Stomach (tissue), 9 donors: ENCODE data around the gene GLRX. TPM values are rescaled to one million over a fixed set of nuclear protein-coding genes. Genes with fewer than 3 reads are reported as not detected.
"Not testable (repeated sequence)": the region's sequence is repeated elsewhere in the genome, so short reads cannot be mapped to it uniquely, and the experiment has no call there.

ENCODE experiments used
- DNase-seq, 2 donors: peaks; one replicate each; pipeline versions ENCODE4 v3.0.0 to v3.0.0-alpha.2; 2013 to 2019
- H3K27ac ChIP-seq, 5 donors: fragments of 200-600 bp in 4 of 5; sonication (generic) in 4 of 5; one replicate each; pipeline ENCODE4 v1.5.1; 2013 to 2019; ENCODE audit warnings: mild to moderate bottlenecking in 1 of 5, moderate library complexity in 1 of 5
- H3K27me3 ChIP-seq, 3 donors: fragments of 200-600 bp; sonication (generic); one replicate each; pipeline ENCODE4 v1.5.1; 2017 to 2019; ENCODE audit warnings: mixed run types in 1 of 3
- H3K36me3 ChIP-seq, 4 donors: fragments of 200-600 bp; sonication (generic); 1 replicate in 3 of 4; 2 replicates in 1 of 4; pipeline ENCODE4 v1.5.1; 2016 to 2019
- H3K4me1 ChIP-seq, 4 donors: fragments of 200-600 bp; sonication (generic); one replicate each; pipeline ENCODE4 v1.5.1; 2016 to 2019
- H3K4me3 ChIP-seq, 4 donors: fragments of 200-600 bp; sonication (generic) in 3 of 4; one replicate each; pipeline ENCODE4 v1.5.1; 2016 to 2019; ENCODE audit warnings: mild to moderate bottlenecking in 1 of 4
- H3K9me3 ChIP-seq, 4 donors: fragments of 200-600 bp; sonication (generic); one replicate each; pipeline ENCODE4 v1.5.1; 2016 to 2019
- EP300 ChIP-seq: sonication (generic); formaldehyde crosslinking; IDR thresholded peaks from one replicate; pipeline ENCODE4 v1.6.1; 2017; ENCODE audit warnings: antibody characterized with exemption
- POLR2A ChIP-seq, 4 donors: fragments of 450-650 bp; IDR thresholded peaks; one replicate each; pipeline ENCODE4 v1.6.1; 2016; ENCODE audit warnings: antibody characterized with exemption in 4 of 4, control low read depth in 2 of 4, mild to moderate bottlenecking in 1 of 4, moderate library complexity in 1 of 4
- POLR2AphosphoS5 ChIP-seq, 3 donors: sonication (generic); formaldehyde crosslinking; IDR thresholded peaks; one replicate each; pipeline ENCODE4 v1.6.1; 2016; ENCODE audit warnings: antibody characterized with exemption in 3 of 3
- WGBS, 5 donors: extraction: QIAGEN DNeasy Blood & Tissue Kit in 3 of 5; methylation state at CpG; one replicate each; pipeline versions ENCODE4 v1.1.5 to v1.1.7; 2013 to 2018; 5-methylcytosine and 5-hydroxymethylcytosine counted together
- intact Hi-C: fragments of 100-400 bp; cut with DNase I; formaldehyde crosslinking; loops from one replicate; pipeline ENCODE4 v1.15.1; 2023; ENCODE audit warnings: low total_unique reads
- polyA plus RNA-seq, 3 donors: library from polyadenylated mRNA; stranded (reverse); fragments of 200-250 nt; gene quantifications; one replicate each; pipeline ENCODE4 v1.2.3, GENCODE V29; 2013
- total RNA-seq, 5 donors: library from RNA; depleted of rRNA; stranded (reverse); fragments of >200 nt; gene quantifications; one replicate each; pipeline versions ENCODE4 v1.1.0 to v1.2.3, GENCODE V29; 2014 to 2016
- TF ChIP-seq, protein P1 (sequence below), 7 experiments: fragments of 450-650 bp in 4 of 7; fragments of 200-600 bp in 3 of 7; sonication (generic) in 3 of 7; IDR thresholded peaks; one replicate each; pipeline ENCODE4 v1.5.1; 2016 to 2019; ENCODE audit warnings: antibody characterized with exemption in 7 of 7, control low read depth in 2 of 7, mild to moderate bottlenecking in 1 of 7
- donor health status: healthy with polysubstance abuse.
- donor health status: Bipolar disorder and iron deficiency.
- donor health status: healthy.

Gene GLRX
- total and polyA plus RNA-seq, 8 donors = 11.3 to 211 (median 29.7) TPM

DNA sequence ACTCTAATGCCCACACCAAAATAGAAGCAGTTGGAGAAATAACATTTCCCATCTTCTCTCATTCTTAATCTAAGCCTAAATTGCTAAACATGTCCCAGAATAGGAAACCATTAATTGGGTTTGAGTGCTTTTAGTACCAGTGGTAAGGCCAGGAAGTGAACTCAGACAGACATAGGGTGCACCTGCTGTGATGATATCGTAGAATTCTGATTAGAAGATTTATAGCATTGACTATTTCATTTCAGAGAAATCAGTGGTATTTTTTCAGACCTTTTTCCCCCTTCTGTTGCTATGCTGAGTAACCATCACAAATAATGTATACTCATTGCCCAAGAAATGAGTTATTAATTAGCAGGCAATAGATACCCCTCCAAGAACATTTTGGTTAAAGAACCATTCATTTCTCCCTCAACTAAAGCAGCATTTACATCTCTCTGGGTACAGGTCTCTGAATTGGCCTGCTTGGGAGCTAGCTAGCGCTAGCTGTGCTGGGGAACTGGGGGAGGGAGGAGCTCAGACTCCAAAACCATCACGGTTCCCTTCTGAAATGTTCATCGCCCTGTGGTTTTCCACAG is 7.3 kb downstream of the GLRX start:
- H3K27me3 ChIP-seq = no peaks in the 10 kb centered on the region
- H3K4me3 ChIP-seq = no peak overlapping the region
- intact Hi-C loops = no loop called here
- H3K27ac ChIP-seq = no peak overlapping the region
- peaks cover 53 to 75% (median 64%) of the 10 kb centered on the region in 4 donors for H3K4me1 ChIP-seq
- DNase-seq = no peak
- WGBS, 5 donors = 86 to 91% (median 88%) methylated on average over 4 of the region's 4 CpGs
- TF ChIP-seq POLR2AphosphoS5 (IDR thresholded peaks at IDR 0.05) (no peak), POLR2A (IDR thresholded peaks at IDR 0.05) (no peak), EP300 (no peak)
- TF ChIP-seq, protein P1, sequence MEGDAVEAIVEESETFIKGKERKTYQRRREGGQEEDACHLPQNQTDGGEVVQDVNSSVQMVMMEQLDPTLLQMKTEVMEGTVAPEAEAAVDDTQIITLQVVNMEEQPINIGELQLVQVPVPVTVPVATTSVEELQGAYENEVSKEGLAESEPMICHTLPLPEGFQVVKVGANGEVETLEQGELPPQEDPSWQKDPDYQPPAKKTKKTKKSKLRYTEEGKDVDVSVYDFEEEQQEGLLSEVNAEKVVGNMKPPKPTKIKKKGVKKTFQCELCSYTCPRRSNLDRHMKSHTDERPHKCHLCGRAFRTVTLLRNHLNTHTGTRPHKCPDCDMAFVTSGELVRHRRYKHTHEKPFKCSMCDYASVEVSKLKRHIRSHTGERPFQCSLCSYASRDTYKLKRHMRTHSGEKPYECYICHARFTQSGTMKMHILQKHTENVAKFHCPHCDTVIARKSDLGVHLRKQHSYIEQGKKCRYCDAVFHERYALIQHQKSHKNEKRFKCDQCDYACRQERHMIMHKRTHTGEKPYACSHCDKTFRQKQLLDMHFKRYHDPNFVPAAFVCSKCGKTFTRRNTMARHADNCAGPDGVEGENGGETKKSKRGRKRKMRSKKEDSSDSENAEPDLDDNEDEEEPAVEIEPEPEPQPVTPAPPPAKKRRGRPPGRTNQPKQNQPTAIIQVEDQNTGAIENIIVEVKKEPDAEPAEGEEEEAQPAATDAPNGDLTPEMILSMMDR (IDR thresholded peaks at IDR 0.05) = no peak
- H3K9me3 ChIP-seq = no peaks in the 10 kb centered on the region
- H3K36me3 ChIP-seq = peaks cover 0 to 58% (median 39%) of the 10 kb centered on the region in 4 donors

DNA sequence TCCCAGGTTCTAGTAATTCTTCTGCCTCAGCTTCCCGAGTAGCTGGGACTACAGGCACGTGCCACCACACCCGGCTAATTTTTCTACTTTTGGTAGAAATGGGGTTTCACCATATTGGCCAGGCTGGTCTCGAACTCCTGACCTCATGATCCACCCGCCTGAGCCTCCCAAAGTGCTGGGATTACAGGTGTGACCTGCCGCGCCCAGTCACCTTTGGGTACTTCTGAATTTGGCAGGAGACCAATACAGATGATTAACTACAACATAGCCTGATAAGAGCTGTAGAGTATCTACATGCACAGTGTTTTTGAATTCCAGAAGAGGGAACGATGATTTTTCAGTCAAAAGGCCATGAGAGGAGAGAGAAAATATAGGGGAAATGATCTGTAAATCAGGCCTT is 9.5 kb downstream of the GLRX start:
- peaks cover 52 to 75% (median 66%) of the 10 kb centered on the region in 4 donors for H3K4me1 ChIP-seq
- intact Hi-C loops, H3K4me3 ChIP-seq, H3K9me3 ChIP-seq, H3K27me3 ChIP-seq: not testable (repeated sequence)
- H3K27ac ChIP-seq = peak overlapping the region in 2 of 5 donors; percentile 44 to 80
- peaks cover 0 to 58% (median 39%) of the 10 kb centered on the region in 4 donors for H3K36me3 ChIP-seq
- 59 to 75% (median 66%) methylated on average over 8 of the region's 8 CpGs for WGBS, 5 donors
- DNase-seq = peak in 1 of 2 donors; percentile 49

DNA sequence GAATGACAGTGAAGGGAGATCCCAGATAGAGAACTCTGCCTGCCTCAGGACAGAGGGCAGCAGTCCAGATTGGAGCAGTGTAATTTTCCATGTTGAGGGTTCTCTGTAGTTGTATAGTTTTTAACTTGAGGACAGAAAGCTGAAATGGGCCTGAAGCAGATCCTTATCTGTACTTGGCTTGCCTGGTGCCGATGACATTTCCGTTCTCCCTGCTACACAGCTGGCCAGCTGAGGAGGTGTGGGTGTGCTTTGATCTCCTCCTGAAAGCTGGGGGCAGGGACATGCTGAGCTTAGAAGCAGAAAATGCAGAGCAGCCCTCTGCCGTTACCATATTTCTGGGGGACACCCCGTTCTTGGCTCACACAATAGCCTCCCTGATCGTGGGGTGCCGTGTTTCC is 10.5 kb downstream of the GLRX start:
- H3K4me3 ChIP-seq = no peak overlapping the region
- no peak for DNase-seq
- H3K4me1 ChIP-seq = peaks cover 43 to 75% (median 64%) of the 10 kb centered on the region in 4 donors
- no peaks in the 10 kb centered on the region for H3K27me3 ChIP-seq
- no peaks in the 10 kb centered on the region for H3K9me3 ChIP-seq
- 67 to 80% (median 70%) methylated on average over 5 to 6 of the region's 6 CpGs for WGBS, 5 donors
- intact Hi-C loops = no loop called here
- H3K36me3 ChIP-seq = peaks cover 0 to 54% (median 37%) of the 10 kb centered on the region in 4 donors
- H3K27ac ChIP-seq = peak overlapping the region in 3 of 5 donors; percentile 35 to 80 (median 44)
- TF ChIP-seq EP300 (no peak), POLR2AphosphoS5 (IDR thresholded peaks at IDR 0.05) (no peak), POLR2A (IDR thresholded peaks at IDR 0.05) (no peak)
- TF ChIP-seq, protein P1 (IDR thresholded peaks at IDR 0.05) = no peak

- 80 to 90% (median 87%) methylated on average over 13 of the region's 13 CpGs for WGBS, 5 donors
- DNase-seq, H3K4me3 ChIP-seq, intact Hi-C loops, H3K9me3 ChIP-seq, H3K27me3 ChIP-seq: not testable (repeated sequence)
- Histone ChIP-seq H3K27ac (peak overlapping the region in 3 of 5 donors; percentile 44 to 81 (median 80)), H3K4me1 (peaks cover 38 to 71% (median 59%) of the 10 kb centered on the region in 4 donors), H3K36me3 (peaks cover 0 to 49% (median 32%) of the 10 kb centered on the region in 4 donors)
These were observed 11.0 kb downstream of the GLRX start for GRCh38 chr5:95811461-95812073.

- intact Hi-C loops, H3K4me3 ChIP-seq, H3K9me3 ChIP-seq, DNase-seq, H3K27me3 ChIP-seq: not testable (repeated sequence)
- peak overlapping the region in 4 of 5 donors; percentile 59 to 81 (median 76) for H3K27ac ChIP-seq
- peaks cover 0 to 44% (median 28%) of the 10 kb centered on the region in 4 donors for H3K36me3 ChIP-seq
- H3K4me1 ChIP-seq = peaks cover 38 to 68% (median 56%) of the 10 kb centered on the region in 4 donors
- 70 to 76% (median 71%) methylated on average over 6 of the region's 6 CpGs for WGBS, 5 donors
These were observed 11.5 kb downstream of the GLRX start for GRCh38 chr5:95811126-95811423.
